T-helper 22 cell (primary cell): Measurements from ENCODE around the gene PDZK1IP1.
"Not testable (repeated sequence)": the region's sequence is repeated elsewhere in the genome, so short reads cannot be mapped to it uniquely, and the experiment has no call there.

ENCODE experiments used
- DNase-seq: peaks from one replicate; pipeline ENCODE4 v3.0.0-alpha.2; 2020; ENCODE audit warnings: low read depth

PDZK1IP1 gene

DNA sequence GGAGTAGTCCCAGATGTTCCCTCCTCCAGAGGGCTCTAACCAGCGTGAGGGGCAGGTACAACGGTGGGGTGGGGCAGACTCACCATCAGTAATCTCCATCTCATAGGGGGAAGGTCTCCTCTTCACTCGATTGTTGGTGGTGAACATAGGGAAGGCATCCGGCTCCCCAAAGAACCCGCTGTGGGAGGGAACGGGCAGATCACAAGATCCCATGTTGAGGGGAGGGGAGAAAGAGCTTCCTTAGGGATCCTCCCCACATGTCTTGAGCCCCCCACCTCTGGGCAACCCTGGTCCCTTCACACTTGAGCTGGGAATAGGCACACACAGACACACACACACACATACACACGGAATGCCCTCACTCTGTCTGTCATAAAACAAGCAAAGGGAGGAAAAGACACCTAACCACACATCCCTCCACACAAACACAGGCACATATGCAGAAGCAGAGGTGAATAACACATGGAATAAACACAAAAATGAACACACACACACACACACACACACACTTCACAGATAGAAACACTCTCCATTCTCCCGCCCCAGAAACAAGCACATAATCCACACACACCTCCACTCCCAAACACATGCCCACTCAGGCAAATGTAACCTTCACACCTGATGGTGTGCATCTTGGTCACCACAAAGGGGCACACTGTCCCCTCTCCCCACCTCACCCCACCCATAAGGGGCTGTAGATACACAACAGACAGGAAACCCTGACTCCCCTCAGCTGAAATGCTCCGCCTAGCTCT lies 34.3 kb upstream of the PDZK1IP1 start:
- DNase-seq = no peak

DNA sequence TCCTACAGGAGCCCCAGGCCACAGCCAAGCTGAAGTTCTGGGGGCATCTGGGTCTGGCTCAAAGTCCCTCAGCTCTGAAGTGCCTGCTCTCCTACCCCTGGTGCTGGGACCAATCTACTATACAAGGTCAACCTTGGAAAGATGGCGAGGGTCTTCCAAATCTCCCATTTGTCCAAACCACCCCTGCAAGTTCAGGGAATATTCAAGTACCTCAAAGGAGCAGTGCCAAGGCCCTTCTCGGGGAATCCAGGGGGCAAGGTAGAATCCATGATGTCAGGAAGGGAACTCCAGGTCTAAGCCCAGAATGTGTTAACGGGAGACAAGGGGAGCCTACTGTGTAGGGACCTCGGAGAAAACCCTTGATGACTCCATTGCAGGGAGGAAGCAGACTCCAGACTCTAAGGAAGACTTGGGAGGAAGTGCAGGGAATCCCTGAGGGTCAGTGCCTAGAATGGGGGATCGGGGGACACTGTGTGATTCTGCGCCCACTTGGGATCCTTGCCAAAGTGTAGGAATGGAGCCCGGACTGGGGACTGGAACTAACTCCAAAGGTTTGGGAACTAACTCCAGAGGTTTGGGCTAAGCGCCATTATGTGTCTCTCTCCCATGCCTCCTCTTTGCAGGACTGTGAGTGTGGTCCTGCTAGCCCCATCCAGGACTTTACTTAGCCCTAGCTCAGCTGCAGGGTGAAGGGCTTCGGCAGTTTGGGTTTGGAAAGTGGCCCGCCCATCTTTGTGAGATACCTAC lies 33.5 kb upstream of the PDZK1IP1 start:
- no peak for DNase-seq

GRCh38 chr1:47222476-47222875 lies 32.6 kb upstream of the PDZK1IP1 start:
- no peak for DNase-seq

DNA sequence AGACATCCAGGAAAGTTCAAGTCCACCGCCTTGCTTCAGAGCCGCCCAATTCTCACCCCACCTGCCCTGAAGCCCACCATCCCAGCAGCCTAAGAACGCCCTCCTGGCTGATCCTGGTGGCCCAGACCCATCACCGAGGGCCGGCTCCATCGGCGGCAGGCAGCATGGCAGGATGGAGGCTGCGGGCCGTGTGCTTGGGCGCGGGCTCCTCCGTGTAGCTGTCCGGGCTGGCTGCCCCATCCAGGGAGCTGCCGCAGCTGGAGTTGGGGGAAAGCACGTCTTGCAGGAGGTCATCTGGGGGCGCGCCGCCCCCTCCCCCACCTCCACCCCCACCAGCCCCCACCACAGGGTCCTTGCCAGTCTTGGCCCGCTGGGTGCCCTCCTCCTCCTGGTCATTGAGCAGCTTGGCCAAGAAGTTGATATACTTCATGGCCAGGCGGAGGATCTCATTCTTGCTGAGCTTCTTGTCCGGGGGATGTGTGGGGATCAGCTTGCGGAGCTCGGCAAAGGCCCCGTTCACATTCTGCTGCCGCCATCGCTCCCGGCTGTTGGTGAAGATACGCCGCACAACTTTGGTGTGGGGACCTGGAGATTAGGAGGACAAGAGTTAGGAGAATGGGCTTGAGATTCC lies 29.9 kb upstream of the PDZK1IP1 start:
- DNase-seq = no peak

GRCh38 chr1:47219001-47219400 lies 29.2 kb upstream of the PDZK1IP1 start:
- DNase-seq = no peak

GRCh38 chr1:47216278-47217059 lies 26.6 kb upstream of the PDZK1IP1 start:
- DNase-seq = no peak

DNA sequence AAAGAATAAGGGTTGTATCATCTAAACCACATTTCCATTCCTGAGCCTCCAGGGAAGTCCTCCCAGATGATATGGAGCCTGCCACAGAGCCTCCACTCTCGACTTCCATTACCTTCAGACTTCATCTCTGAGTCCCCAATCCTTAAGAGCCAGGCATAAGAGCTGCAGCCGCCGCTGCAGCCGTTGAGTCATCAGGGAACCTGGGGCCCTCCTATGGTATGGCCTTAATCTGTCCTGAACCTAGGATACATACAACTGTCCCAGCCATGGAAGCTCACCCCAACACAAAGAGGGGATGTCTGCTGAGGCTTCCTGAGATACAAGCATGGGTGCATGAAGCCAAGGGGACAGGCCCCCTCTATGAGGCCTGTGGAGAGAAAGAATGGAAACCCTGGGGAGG lies 25.9 kb upstream of the PDZK1IP1 start:
- DNase-seq = no peak

- DNase-seq = no peak
Observed at GRCh38 chr1:47214549-47214948, 24.7 kb upstream of the PDZK1IP1 start.

GRCh38 chr1:47213230-47213963 lies 23.6 kb upstream of the PDZK1IP1 start:
- no peak for DNase-seq

- no peak for DNase-seq
Observed at GRCh38 chr1:47212636-47213229, 22.9 kb upstream of the PDZK1IP1 start.

DNA sequence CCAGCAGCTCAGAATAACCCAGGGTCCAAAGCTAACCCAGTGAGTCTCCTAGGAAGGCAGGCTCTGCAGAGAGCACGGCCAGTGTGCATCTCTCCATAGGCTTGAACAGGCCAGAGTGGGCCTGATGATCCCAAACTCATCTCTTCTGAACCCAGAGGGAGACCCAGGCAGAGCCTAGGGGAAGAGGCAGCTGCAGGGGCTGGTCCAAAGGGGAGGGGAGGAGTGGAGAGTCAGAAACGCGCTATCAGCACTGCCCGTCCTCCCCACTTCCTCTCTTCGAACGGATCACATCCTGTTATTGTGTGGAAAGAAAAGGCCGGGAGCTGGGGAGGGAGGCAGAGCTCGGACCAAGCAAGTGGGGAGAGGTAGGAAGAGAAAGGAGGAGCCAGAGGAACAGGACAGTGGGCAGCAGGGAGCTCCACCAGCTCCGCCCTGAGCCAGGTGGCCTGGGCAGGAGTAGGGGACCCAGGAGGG lies 22.0 kb upstream of the PDZK1IP1 start:
- no peak for DNase-seq

GRCh38 chr1:47210666-47211065 lies 20.8 kb upstream of the PDZK1IP1 start:
- DNase-seq = no peak

DNA sequence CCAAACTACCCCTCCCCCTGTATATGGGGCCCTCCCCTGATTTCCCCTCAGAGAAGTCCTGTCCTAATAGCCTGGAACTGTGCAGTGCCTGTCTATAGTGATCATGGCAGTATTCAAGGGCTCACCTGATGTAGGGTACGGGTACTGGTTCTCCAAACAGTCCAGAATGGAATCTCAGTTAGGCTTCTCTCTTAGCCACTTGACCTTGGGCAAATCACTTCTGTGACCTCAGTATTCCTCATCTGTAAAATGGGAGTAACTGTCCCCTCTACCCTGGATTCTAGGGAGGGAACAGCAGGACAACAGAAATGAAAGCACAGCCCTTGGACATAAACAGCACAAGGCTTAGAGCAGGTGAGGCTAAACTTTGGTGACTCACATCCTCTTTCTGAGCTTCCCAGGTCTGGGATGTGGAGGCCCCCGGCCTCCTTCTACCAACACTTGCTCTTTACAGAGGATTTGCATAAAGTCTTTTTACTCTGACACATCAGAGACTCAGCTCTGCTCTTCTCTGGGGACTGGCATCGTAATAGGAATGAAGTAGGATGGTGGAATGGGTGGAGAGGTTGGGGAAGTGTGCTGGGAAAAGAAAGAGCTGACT lies 20.0 kb upstream of the PDZK1IP1 start:
- no peak for DNase-seq

- no peak for DNase-seq
Observed at GRCh38 chr1:47209091-47209490, 19.3 kb upstream of the PDZK1IP1 start.

- no peak for DNase-seq
Observed at GRCh38 chr1:47208374-47208850, 18.6 kb upstream of the PDZK1IP1 start.

GRCh38 chr1:47207803-47208373 lies 18.1 kb upstream of the PDZK1IP1 start:
- DNase-seq = no peak

- no peak for DNase-seq
Observed at GRCh38 chr1:47205918-47206317, 16.1 kb upstream of the PDZK1IP1 start.

DNA sequence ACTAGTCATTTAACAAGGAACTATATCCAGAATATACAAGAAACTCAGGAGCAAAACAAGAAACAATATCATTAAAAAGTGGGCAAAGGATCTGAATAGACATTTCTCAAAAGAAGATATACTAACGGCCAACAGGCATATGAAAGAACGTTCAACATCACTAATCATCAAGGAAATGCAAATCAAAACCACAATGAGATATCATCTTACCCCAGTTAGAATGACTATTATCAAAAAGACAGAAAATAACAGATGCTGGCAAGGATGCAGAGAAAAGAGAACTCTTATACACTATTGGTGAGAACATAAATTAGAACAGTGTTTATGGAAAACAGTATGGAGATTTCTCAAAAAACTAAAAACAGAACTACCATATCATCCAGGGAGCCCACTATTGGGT lies 13.7 kb upstream of the PDZK1IP1 start:
- DNase-seq = not testable (repeated sequence)

DNA sequence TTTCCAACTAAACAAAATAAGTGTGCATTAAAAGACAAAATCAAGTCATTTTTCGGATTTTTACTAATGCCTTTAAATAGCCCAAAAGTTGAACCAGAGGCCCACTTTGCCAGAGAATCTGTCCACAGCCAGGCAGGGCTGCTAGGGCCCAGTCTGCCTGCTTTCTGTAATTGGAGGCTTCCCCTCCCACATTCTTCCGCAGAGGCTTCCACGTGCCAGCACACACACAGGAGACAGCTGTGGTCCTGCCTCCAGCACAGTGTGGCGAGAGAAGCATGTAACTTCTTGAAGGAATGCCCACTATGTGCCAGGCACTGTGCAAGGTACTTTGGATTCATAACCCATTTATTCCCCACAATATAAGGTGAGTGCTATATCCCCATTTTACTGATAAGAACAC lies 11.3 kb upstream of the PDZK1IP1 start:
- no peak for DNase-seq

DNA sequence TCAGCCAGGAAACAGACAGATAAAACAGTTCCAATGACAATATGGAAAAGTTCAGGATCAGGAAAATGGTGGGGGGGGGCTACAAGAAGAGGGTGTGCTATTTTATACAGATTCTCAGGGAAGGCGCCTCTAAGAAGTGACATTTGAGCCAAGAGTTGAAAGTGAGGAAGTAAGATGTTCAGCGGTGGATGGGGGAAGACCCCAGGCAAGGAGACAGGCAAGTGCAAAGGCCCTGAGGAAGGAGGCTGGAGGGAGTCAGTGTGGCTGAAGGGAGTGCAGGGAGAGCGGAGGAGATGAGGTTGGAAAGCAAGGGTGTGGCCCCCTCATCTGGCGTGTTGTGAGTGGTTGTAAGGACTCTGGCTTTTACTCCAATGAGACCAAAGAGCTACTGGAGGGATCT lies 8.4 kb upstream of the PDZK1IP1 start:
- no peak for DNase-seq
